ENCODE measurements around the gene DSTN.
A peak's percentile ranks its signal among the peaks of the same experiment; 100 is the strongest.

Gene DSTN

GRCh38 chr20:17571153-17571527 is 1.3 kb downstream of the DSTN start:
- TF ChIP-seq EZH2 (IDR thresholded peaks at IDR 0.05; ENCODE audit: borderline replicate concordance, low read length), result no peak
- no peak for TF ChIP-seq CTCF (IDR thresholded peaks at IDR 0.05; ENCODE audit: low read length)
- Histone ChIP-seq H3K4me1 (ENCODE audit: insufficient read depth, low read length, severe bottlenecking) (peaks cover 30% of the 10 kb centered on the region), H3K9me3 (ENCODE audit: low read length) (no peaks in the 10 kb centered on the region), H3K4me2 (ENCODE audit: low read length) (peak overlapping the region; percentile 98), H3K9ac (ENCODE audit: low read length) (peak overlapping the region; percentile 81), H3K27me3 (ENCODE audit: insufficient read depth, low read length) (no peaks in the 10 kb centered on the region), H2AFZ (ENCODE audit: low read length) (no peak overlapping the region), H3K36me3 (ENCODE audit: insufficient read depth, low read length) (no peaks in the 10 kb centered on the region), H4K20me1 (ENCODE audit: insufficient read depth, low read length) (no peaks in the 10 kb centered on the region; the same call in 1 of the 2 replicates), H3K9me2 (ENCODE audit: low read depth, low read length) (no peaks in the 10 kb centered on the region), H3F3A (ENCODE audit: insufficient read depth, low read length) (no peaks in the 10 kb centered on the region; the same call in 1 of the 2 replicates), H3K79me2 (ENCODE audit: insufficient read depth, low read length) (peaks cover 7% of the 10 kb centered on the region; the same call in 1 of the 2 replicates), H3K4me3 (ENCODE audit: low read depth, low read length, poor library complexity, severe bottlenecking) (peak overlapping the region; percentile 88), H3K27ac (ENCODE audit: low read depth, low read length, poor library complexity, severe bottlenecking) (peak overlapping the region; percentile 66)

- Histone ChIP-seq H3K4me3 (ENCODE audit: low read depth, low read length, poor library complexity, severe bottlenecking) (peak overlapping the region; percentile 88), H3K4me2 (ENCODE audit: low read length) (peak overlapping the region; percentile 98), H3K27ac (ENCODE audit: low read depth, low read length, poor library complexity, severe bottlenecking) (peak overlapping the region; percentile 66), H3F3A (ENCODE audit: insufficient read depth, low read length) (no peaks in the 10 kb centered on the region; the same call in 1 of the 2 replicates), H3K36me3 (ENCODE audit: insufficient read depth, low read length) (no peaks in the 10 kb centered on the region), H3K9me2 (ENCODE audit: low read depth, low read length) (no peaks in the 10 kb centered on the region), H2AFZ (ENCODE audit: low read length) (no peak overlapping the region), H3K9ac (ENCODE audit: low read length) (peak overlapping the region; percentile 81), H3K27me3 (ENCODE audit: insufficient read depth, low read length) (no peaks in the 10 kb centered on the region), H3K9me3 (ENCODE audit: low read length) (no peaks in the 10 kb centered on the region), H3K4me1 (ENCODE audit: insufficient read depth, low read length, severe bottlenecking) (peaks cover 30% of the 10 kb centered on the region), H3K79me2 (ENCODE audit: insufficient read depth, low read length) (peaks cover 7% of the 10 kb centered on the region; the same call in 1 of the 2 replicates), H4K20me1 (ENCODE audit: insufficient read depth, low read length) (no peaks in the 10 kb centered on the region; the same call in 1 of the 2 replicates)
- no peak for TF ChIP-seq CTCF (IDR thresholded peaks at IDR 0.05; ENCODE audit: low read length)
- no peak for TF ChIP-seq EZH2 (IDR thresholded peaks at IDR 0.05; ENCODE audit: borderline replicate concordance, low read length)
Observed at GRCh38 chr20:17572034-17572638, 2.3 kb downstream of the DSTN start.

- no peak overlapping the region for H2AFZ ChIP-seq (ENCODE audit: low read length)
- H3K9me2 ChIP-seq (ENCODE audit: low read depth, low read length), result no peaks in the 10 kb centered on the region
- H4K20me1 ChIP-seq (ENCODE audit: insufficient read depth, low read length), result no peaks in the 10 kb centered on the region; the same call in 1 of the 2 replicates
- H3F3A ChIP-seq (ENCODE audit: insufficient read depth, low read length), result no peaks in the 10 kb centered on the region; the same call in 1 of the 2 replicates
- TF ChIP-seq EZH2 (IDR thresholded peaks at IDR 0.05; ENCODE audit: borderline replicate concordance, low read length) (no peak), CTCF (IDR thresholded peaks at IDR 0.05; ENCODE audit: low read length) (no peak)
- H3K27ac ChIP-seq (ENCODE audit: low read depth, low read length, poor library complexity, severe bottlenecking), result no peak overlapping the region
- no peaks in the 10 kb centered on the region for H3K36me3 ChIP-seq (ENCODE audit: insufficient read depth, low read length)
- H3K9ac ChIP-seq (ENCODE audit: low read length), result no peak overlapping the region
- peaks cover 30% of the 10 kb centered on the region for H3K4me1 ChIP-seq (ENCODE audit: insufficient read depth, low read length, severe bottlenecking)
- no peaks in the 10 kb centered on the region for H3K27me3 ChIP-seq (ENCODE audit: insufficient read depth, low read length)
- peaks cover 7% of the 10 kb centered on the region; the same call in 1 of the 2 replicates for H3K79me2 ChIP-seq (ENCODE audit: insufficient read depth, low read length)
- H3K4me2 ChIP-seq (ENCODE audit: low read length), result no peak overlapping the region
- H3K4me3 ChIP-seq (ENCODE audit: low read depth, low read length, poor library complexity, severe bottlenecking), result no peak overlapping the region
- H3K9me3 ChIP-seq (ENCODE audit: low read length), result no peaks in the 10 kb centered on the region
Observed at GRCh38 chr20:17573463-17573862, 3.6 kb downstream of the DSTN start.
